Effector memory CD4-positive, alpha-beta T cell (primary cell): Measurements from ENCODE around the gene GPHN.
A peak's percentile ranks its signal among the peaks of the same experiment; 100 is the strongest.
"Not testable (repeated sequence)": the region's sequence is repeated elsewhere in the genome, so short reads cannot be mapped to it uniquely, and the experiment has no call there.

ENCODE experiments used
- DNase-seq, 3 donors: peaks; one replicate each; pipeline ENCODE4 v3.0.0-alpha.2; 2020
- H3K27ac ChIP-seq: 2 replicates; pipeline ENCODE4 v1.7.0; 2013; ENCODE audit warnings: mild to moderate bottlenecking, low read length, moderate library complexity; ENCODE audit not compliant: insufficient read depth, poor library complexity, severe bottlenecking
- H3K27me3 ChIP-seq: replicated peaks from 2 replicates; pipeline ENCODE4 v1.7.0; 2013; ENCODE audit warnings: mild to moderate bottlenecking, low read length; ENCODE audit not compliant: insufficient read depth, control insufficient read depth, poor library complexity, severe bottlenecking
- H3K36me3 ChIP-seq: 2 replicates; pipeline ENCODE4 v1.7.0; 2013; ENCODE audit warnings: mild to moderate bottlenecking, low read length, moderate library complexity; ENCODE audit not compliant: control insufficient read depth, insufficient read depth
- H3K4me1 ChIP-seq: 2 replicates; pipeline ENCODE4 v1.7.0; 2013; ENCODE audit warnings: low read length, mild to moderate bottlenecking; ENCODE audit not compliant: control insufficient read depth, insufficient read depth, poor library complexity, severe bottlenecking
- H3K4me3 ChIP-seq: 2 replicates; pipeline ENCODE4 v1.7.0; 2013; ENCODE audit warnings: low read length, low read depth, mild to moderate bottlenecking; ENCODE audit not compliant: insufficient read depth, poor library complexity, severe bottlenecking
- H3K9me3 ChIP-seq: 2 replicates; pipeline ENCODE4 v1.7.0; 2013; ENCODE audit warnings: mild to moderate bottlenecking, low read length, moderate library complexity; ENCODE audit not compliant: control insufficient read depth

Gene GPHN

DNA sequence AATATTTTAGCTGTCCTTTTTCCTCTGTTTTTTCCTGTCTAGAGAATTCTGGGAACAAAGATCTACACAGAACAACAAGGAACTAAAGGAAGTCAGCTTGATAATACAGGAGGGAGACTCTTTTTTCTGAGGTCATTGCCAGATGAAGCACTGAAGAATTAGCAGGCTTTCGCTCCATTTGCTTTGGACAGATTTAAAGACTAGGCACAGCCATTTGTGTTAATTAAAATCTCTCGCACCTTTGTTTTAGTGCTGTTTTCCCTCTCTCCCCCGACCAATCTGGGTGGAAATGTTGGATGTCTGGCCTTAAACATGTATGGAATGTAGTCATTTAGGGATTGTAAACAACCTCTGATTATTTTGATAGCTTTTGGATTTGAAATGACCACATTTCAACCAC, 9.6 kb upstream of the GPHN start:
- Histone ChIP-seq H3K4me3 (no peak overlapping the region), H3K4me1 (no peaks in the 10 kb centered on the region), H3K27me3 (no peaks in the 10 kb centered on the region), H3K9me3 (no peaks in the 10 kb centered on the region), H3K27ac (no peak overlapping the region), H3K36me3 (no peaks in the 10 kb centered on the region)
- DNase-seq, result no peak

GRCh38 chr14:66501592-66501991, 6.4 kb upstream of the GPHN start:
- Histone ChIP-seq H3K9me3 (no peaks in the 10 kb centered on the region), H3K27me3 (no peaks in the 10 kb centered on the region), H3K4me1 (no peaks in the 10 kb centered on the region), H3K36me3 (no peaks in the 10 kb centered on the region), H3K27ac (no peak overlapping the region), H3K4me3 (no peak overlapping the region)
- DNase-seq, result no peak

DNA sequence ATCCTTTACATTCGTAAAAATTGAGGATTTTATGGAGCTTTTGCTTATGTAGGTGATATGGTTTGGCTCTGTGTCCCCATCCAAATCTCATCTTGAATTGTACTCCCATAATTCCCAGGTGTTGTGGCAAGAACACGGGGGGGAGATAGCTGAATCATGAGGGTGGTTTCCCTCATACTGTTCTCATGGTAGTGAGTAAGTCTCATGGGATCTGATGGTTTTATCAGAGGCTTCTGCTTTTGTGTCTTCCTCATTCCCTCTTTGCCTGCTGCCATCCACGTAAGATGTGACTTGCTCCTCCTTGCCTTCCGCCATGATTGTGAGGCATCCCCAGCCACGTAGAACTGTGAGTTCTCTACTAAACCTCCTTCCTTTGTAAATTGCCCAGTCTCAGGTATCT, 5.1 kb upstream of the GPHN start:
- H3K9me3 ChIP-seq, H3K27me3 ChIP-seq, H3K36me3 ChIP-seq, H3K4me1 ChIP-seq, H3K27ac ChIP-seq, H3K4me3 ChIP-seq, DNase-seq: not testable (repeated sequence)

DNA sequence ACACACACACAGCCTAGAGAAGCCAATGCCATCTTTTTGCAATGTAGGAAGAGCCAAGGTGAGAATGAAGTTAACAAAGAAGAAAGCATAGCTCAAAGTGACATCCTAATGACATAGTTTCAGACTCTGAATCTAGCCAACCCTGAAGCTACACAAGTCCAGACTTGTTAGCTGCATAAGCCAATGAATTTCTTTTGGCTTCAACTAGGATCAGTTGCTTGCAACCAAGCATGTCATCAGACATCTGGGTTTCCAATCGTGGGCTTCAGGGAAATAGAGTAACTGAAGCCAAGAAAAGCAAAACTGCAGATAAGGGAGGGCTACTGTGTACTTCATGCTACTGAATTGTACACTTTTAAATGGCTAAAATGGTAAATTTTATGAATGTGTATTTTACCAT, 4.4 kb upstream of the GPHN start:
- Histone ChIP-seq H3K9me3 (no peaks in the 10 kb centered on the region), H3K36me3 (no peaks in the 10 kb centered on the region), H3K27ac (no peak overlapping the region), H3K4me1 (no peaks in the 10 kb centered on the region), H3K27me3 (no peaks in the 10 kb centered on the region), H3K4me3 (no peak overlapping the region)
- DNase-seq, result no peak

DNA sequence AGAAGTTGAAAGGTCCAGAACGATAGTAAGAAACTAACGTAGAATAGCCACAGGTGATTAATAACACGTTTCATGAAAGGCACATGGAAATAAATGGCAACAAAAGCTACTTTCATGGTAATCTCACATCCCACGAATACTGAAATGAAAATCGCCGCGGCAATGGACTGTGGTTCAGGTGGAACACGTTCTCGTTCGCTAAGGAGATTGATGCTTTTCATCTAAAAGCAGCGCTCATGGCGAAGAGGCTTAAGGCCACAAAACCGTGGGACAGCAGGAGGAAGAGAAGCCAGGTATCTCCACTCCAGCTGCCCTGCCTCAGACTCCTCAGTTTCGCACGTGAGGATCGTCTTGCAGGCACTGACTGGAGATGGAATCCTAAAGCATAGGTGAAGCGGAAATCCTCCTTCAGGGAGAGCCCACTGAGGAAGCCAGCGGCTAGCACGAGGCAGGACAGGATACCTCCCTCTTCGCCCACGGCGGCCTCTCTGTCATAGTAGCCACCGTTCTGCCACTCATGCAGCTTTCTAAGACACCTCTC, 696 bp upstream of the GPHN start:
- Histone ChIP-seq H3K4me3 (peak overlapping the region; percentile 90), H3K27me3 (no peaks in the 10 kb centered on the region), H3K27ac (peak overlapping the region; percentile 63), H3K9me3 (no peaks in the 10 kb centered on the region), H3K4me1 (peaks cover 7% of the 10 kb centered on the region), H3K36me3 (no peaks in the 10 kb centered on the region)
- DNase-seq, result no peak

DNA sequence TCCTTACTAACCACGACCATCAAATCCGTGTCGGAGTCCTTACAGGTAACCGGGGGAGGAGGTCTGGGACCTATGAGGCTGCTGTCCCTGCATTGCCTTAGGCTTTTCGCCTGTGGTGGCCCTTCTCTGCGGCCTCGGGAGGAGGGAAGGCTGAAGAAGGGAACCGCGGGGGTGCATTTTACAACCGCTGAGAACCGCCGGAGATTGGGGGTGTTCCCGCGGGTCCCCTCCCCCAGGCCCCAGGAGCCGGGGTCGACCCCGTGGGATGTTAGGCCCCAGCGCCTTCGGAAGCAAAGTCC, 549 bp downstream of the GPHN start:
- peak overlapping the region; percentile 63 for H3K27ac ChIP-seq
- peaks cover 7% of the 10 kb centered on the region for H3K4me1 ChIP-seq
- H3K36me3 ChIP-seq, result no peaks in the 10 kb centered on the region
- DNase-seq, result no peak
- no peaks in the 10 kb centered on the region for H3K9me3 ChIP-seq
- no peaks in the 10 kb centered on the region for H3K27me3 ChIP-seq
- H3K4me3 ChIP-seq, result peak overlapping the region; percentile 90

- Histone ChIP-seq H3K27me3 (no peaks in the 10 kb centered on the region), H3K36me3 (no peaks in the 10 kb centered on the region), H3K9me3 (no peaks in the 10 kb centered on the region), H3K27ac (peak overlapping the region; percentile 63), H3K4me3 (peak overlapping the region; percentile 90), H3K4me1 (peaks cover 7% of the 10 kb centered on the region)
- DNase-seq, result peak; percentile 9 to 38 (median 13)
These were observed 1.1 kb downstream of the GPHN start for GRCh38 chr14:66508846-66509621.

- Histone ChIP-seq H3K4me3 (no peak overlapping the region), H3K4me1 (peaks cover 7% of the 10 kb centered on the region), H3K27me3 (no peaks in the 10 kb centered on the region), H3K27ac (no peak overlapping the region), H3K9me3 (no peaks in the 10 kb centered on the region), H3K36me3 (no peaks in the 10 kb centered on the region)
- no peak for DNase-seq
These were observed 1.9 kb downstream of the GPHN start for GRCh38 chr14:66509874-66510273.

DNA sequence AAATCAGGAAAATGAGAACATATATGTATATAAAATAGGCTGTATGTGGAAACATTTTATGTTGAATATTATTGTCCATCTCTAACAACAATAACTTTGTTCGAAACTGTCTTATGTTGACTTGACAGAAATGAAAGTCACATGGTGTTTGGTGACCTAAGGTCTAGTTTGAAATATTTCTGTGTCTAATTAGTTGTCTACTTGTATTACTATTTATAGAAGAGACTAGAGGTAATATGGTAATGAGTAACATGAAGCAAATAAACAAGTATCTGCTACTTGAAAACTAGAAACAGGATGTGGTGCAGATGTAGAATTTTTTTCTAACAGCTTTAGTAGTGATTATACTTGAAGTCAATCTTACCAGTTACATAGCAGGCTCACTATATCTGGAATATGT, 3.9 kb downstream of the GPHN start:
- DNase-seq, result no peak
- Histone ChIP-seq H3K4me3 (no peak overlapping the region), H3K9me3 (no peaks in the 10 kb centered on the region), H3K36me3 (no peaks in the 10 kb centered on the region), H3K4me1 (peaks cover 7% of the 10 kb centered on the region), H3K27ac (no peak overlapping the region), H3K27me3 (no peaks in the 10 kb centered on the region)

GRCh38 chr14:66514213-66514612, 6.3 kb downstream of the GPHN start:
- no peak for DNase-seq
- H3K4me1 ChIP-seq, result peaks cover 5% of the 10 kb centered on the region
- no peaks in the 10 kb centered on the region for H3K9me3 ChIP-seq
- H3K27ac ChIP-seq, result no peak overlapping the region
- no peaks in the 10 kb centered on the region for H3K36me3 ChIP-seq
- no peaks in the 10 kb centered on the region for H3K27me3 ChIP-seq
- no peak overlapping the region for H3K4me3 ChIP-seq
